Heart right ventricle (tissue), 16 donors: Measurements from ENCODE around the gene CDX2. TPM values are rescaled to one million over a fixed set of nuclear protein-coding genes. Genes with fewer than 3 reads are reported as not detected.

Experiments
- ATAC-seq, 8 donors: fragments of 200-7000 bp; cut with Tn5 transposase; one replicate each; pipeline ENCODE4 v1.9.1; 2020; ENCODE audit warnings: mild to moderate bottlenecking in 8 of 8, moderate library complexity in 8 of 8, moderate number of reproducible peaks in 1 of 8
- DNase-seq, 2 donors: peaks; one replicate each; pipeline ENCODE4 v3.0.0-alpha.2; 2020
- H3K27ac ChIP-seq, 10 donors: fragments of 200-600 bp; sonication (generic) in 2 of 10; one replicate each; pipeline versions ENCODE4 v1.5.0 to v1.8.0; 2020 to 2022; ENCODE audit warnings: mild to moderate bottlenecking in 3 of 10
- H3K27me3 ChIP-seq, 7 donors: fragments of 200-600 bp; one replicate each; pipeline ENCODE4 v1.8.0; 2021 to 2022; ENCODE audit warnings: mild to moderate bottlenecking in 2 of 7
- H3K36me3 ChIP-seq, 9 donors: fragments of 200-600 bp; sonication (generic) in 1 of 9; one replicate each; pipeline versions ENCODE4 v1.5.0 to v1.8.0; 2020 to 2022; ENCODE audit warnings: mild to moderate bottlenecking in 2 of 9
- H3K4me1 ChIP-seq, 9 donors: fragments of 200-600 bp; sonication (generic) in 1 of 9; one replicate each; pipeline versions ENCODE4 v1.5.0 to v1.8.0; 2020 to 2022; ENCODE audit warnings: mild to moderate bottlenecking in 4 of 9
- H3K4me3 ChIP-seq, 10 donors: fragments of 200-600 bp; sonication (generic) in 2 of 10; one replicate each; pipeline versions ENCODE4 v1.5.0 to v1.8.0; 2020 to 2022; ENCODE audit warnings: mild to moderate bottlenecking in 7 of 10, moderate library complexity in 2 of 10
- H3K9me3 ChIP-seq, 11 donors: fragments of 200-600 bp in 10 of 11; sonication (generic) in 2 of 11; one replicate each; pipeline versions ENCODE4 v1.5.0 to v1.8.0; 2013 to 2022; ENCODE audit warnings: mild to moderate bottlenecking in 2 of 11, control low read depth in 1 of 11, moderate library complexity in 1 of 11
- CTCF ChIP-seq, 9 donors: fragments of 200-600 bp; sonication (generic) in 2 of 9; IDR thresholded peaks; one replicate each; pipeline versions ENCODE4 v1.5.0 to v1.8.0; 2021 to 2022; ENCODE audit warnings: antibody characterized with exemption in 9 of 9, mild to moderate bottlenecking in 5 of 9, moderate library complexity in 1 of 9
- WGBS, 2 donors: extraction: QIAGEN DNeasy Blood & Tissue Kit; methylation state at CpG; one replicate each; pipeline ENCODE4 v1.1.7; 2013; ENCODE audit warnings: inconsistent platforms in 1 of 2; 5-methylcytosine and 5-hydroxymethylcytosine counted together
- intact Hi-C, 10 donors: fragments of 100-400 bp; cut with DNase I; formaldehyde crosslinking; loops; one replicate each; pipeline versions ENCODE4 v1.11.1 to v1.14.2; 2022
- polyA plus RNA-seq, 2 donors: library from polyadenylated mRNA; stranded (reverse); fragments of 200-250 nt; gene quantifications; one replicate each; pipeline ENCODE4 v1.2.3, GENCODE V29; 2013
- total RNA-seq, 10 donors: library from RNA; stranded (reverse); fragmentation: NEBNext Ultra II Directional in 3 of 10; extraction: Animal tissue kit (Norgen Biotek cat#: 25700) in 3 of 10; gene quantifications; one replicate each; pipeline versions ENCODE4 v1.2.1 to v1.2.4, GENCODE V29; 2021 to 2023
- donor health status: Arrhythmogenic right ventricular cardiomyopathy.
- donor health status: ischemic (EF 13 %, LVEDD 7.1; RV severe dilation, severe dysfunction).
- donor health status: healthy with polysubstance abuse.
- donor health status: DM: no; HTN: yes; CAD: no.
- donor health status: DM: no; HTN: no; CAD: no.
- donor health status: ischemic (EF 25% LVEDD 6.9; RV normal size, moderate dysfunction).
- donor health status: ischemic (EF 25% LVEDD 5.7; RV mildly dilated, moderate dysfunction).
- donor health status: healthy.
- donor health status: DM: yes; HTN: yes; CAD: no.
- donor health status: Ischemic cardiomyopathy.
- donor health status: ischemic (EF 35%, LVEDD 5.7; RV mildly dilated, moderate dysfunction).
- donor health status: nonischemic (EF 11% LVEDD 7.7; RV severe dilation, severe dysfunction).
- donor health status: DM: yes; HTN: yes; CAD: no.
- donor health status: PGD.
- donor health status: ischemic (EF 29% LVEDD 5.4; RV normal size, mild dysfunction).
- donor health status: nonischemic (EF 23%, LVEDD 6.1; RV moderate dilation, normal function).

Gene CDX2
- total and polyA plus RNA-seq, 12 donors = not detected

GRCh38 chr13:27919934-27920676 is 49.0 kb downstream of the CDX2 start, which contains the start of gene PDX1:
Gene PDX1, plus strand, starts transcription at chr13:27920000. Its CDS starts 139 bp downstream, at chr13:27920139.
- Histone ChIP-seq H3K4me3 (peak within 1 kb of the TSS in 9 of 10 donors; percentile 15 to 47 (median 41)), H3K36me3 (no peaks in the 10 kb centered on the region), H3K9me3 (no peaks in the 10 kb centered on the region), H3K27ac (no peak within 1 kb of the TSS), H3K27me3 (peaks cover 62 to 100% (median 100%) of the 10 kb centered on the region in 7 donors), H3K4me1 (peaks cover 7 to 50% (median 38%) of the 10 kb centered on the region in 9 donors)
- WGBS, 2 donors = 1% methylated on average over 66 to 76 of the region's 76 CpGs
- ATAC-seq = peak; percentile 53 to 84 (median 70)
- no peak for TF ChIP-seq CTCF (IDR thresholded peaks at IDR 0.05)
- DNase-seq = peak in 1 of 2 donors; percentile 29
- intact Hi-C loops = no loop called here

GRCh38 chr13:27919659-27919933 is 49.5 kb downstream of the CDX2 start:
- peak overlapping the region in 9 of 10 donors; percentile 0 to 47 (median 41) for H3K4me3 ChIP-seq
- WGBS, 2 donors = 5 to 6% methylated on average over 11 of the region's 11 CpGs
- no peaks in the 10 kb centered on the region for H3K36me3 ChIP-seq
- no peak for ATAC-seq
- no peak for TF ChIP-seq CTCF (IDR thresholded peaks at IDR 0.05)
- no peaks in the 10 kb centered on the region for H3K9me3 ChIP-seq
- H3K27ac ChIP-seq = no peak overlapping the region
- no peak for DNase-seq
- H3K27me3 ChIP-seq = peaks cover 63 to 100% (median 100%) of the 10 kb centered on the region in 7 donors
- peaks cover 7 to 50% (median 38%) of the 10 kb centered on the region in 9 donors for H3K4me1 ChIP-seq
- intact Hi-C loops = no loop called here

- peaks cover 60 to 100% (median 100%) of the 10 kb centered on the region in 7 donors for H3K27me3 ChIP-seq
- TF ChIP-seq CTCF (IDR thresholded peaks at IDR 0.05) = no peak
- peak overlapping the region in 4 of 10 donors; percentile 32 to 47 (median 43) for H3K4me3 ChIP-seq
Observed at GRCh38 chr13:27918918-27919658, 50.0 kb downstream of the CDX2 start.

GRCh38 chr13:27918041-27918917 is 50.8 kb downstream of the CDX2 start:
- Histone ChIP-seq H3K27ac (no peak overlapping the region), H3K4me3 (no peak overlapping the region), H3K36me3 (no peaks in the 10 kb centered on the region), H3K9me3 (no peaks in the 10 kb centered on the region), H3K27me3 (peaks cover 66 to 100% (median 100%) of the 10 kb centered on the region in 7 donors), H3K4me1 (peaks cover 7 to 50% (median 38%) of the 10 kb centered on the region in 9 donors)
- DNase-seq (no peak), ATAC-seq (no peak)
- no peak for TF ChIP-seq CTCF (IDR thresholded peaks at IDR 0.05)
- intact Hi-C loops = no loop called here
- WGBS, 2 donors = 8 to 10% methylated on average over 46 of the region's 46 CpGs

More at GRCh38 chr13:27918918-27919658, 50.0 kb downstream of the CDX2 start:
- Histone ChIP-seq H3K9me3 (no peaks in the 10 kb centered on the region), H3K27ac (no peak overlapping the region), H3K36me3 (no peaks in the 10 kb centered on the region), H3K4me1 (peaks cover 7 to 50% (median 38%) of the 10 kb centered on the region in 9 donors)
- intact Hi-C loops = no loop called here
- WGBS, 2 donors = 10 to 12% methylated on average over 23 of the region's 23 CpGs
- DNase-seq (no peak), ATAC-seq (no peak)
